Renal cortex interstitium (tissue), 15 donors: ENCODE data around the gene DCUN1D3. TPM values are rescaled to one million over a fixed set of nuclear protein-coding genes. Genes with fewer than 3 reads are reported as not detected.
"Not testable (repeated sequence)": the region's sequence is repeated elsewhere in the genome, so short reads cannot be mapped to it uniquely, and the experiment has no call there.

Experiments used
- DNase-seq, 11 donors: peaks; one replicate each; pipeline ENCODE4 v3.0.0-alpha.2; 2013; ENCODE audit warnings: low read depth in 9 of 11, low spot score in 4 of 11; ENCODE audit errors: extremely low read depth in 1 of 11
- long read RNA-seq, 16 experiments: transcript quantifications; one replicate each; lab custom pipeline, GENCODE V29; 2026
- polyA plus RNA-seq, 3 donors: library from polyadenylated mRNA; unstranded; fragments of 120-200 nt; gene quantifications; one replicate each; pipeline ENCODE4 v1.2.1, GENCODE V29; 2013; ENCODE audit not compliant: insufficient read length in 3 of 3

The DCUN1D3 gene
- polyA plus RNA-seq, result 10 to 100 TPM in 2 of 3 donors, 1 to 10 TPM in 1; 8.4 to 11.0 (median 10.5) TPM
- long read RNA-seq, donor 1, full-length matches to known transcripts, result 2 of 2 reads
- long read RNA-seq, donor 1, partial matches to known transcripts, result 0 of 2 reads
- long read RNA-seq, donor 1, other reads (novel, unspliced or antisense), result 0 of 2 reads
- long read RNA-seq, donor 2, full-length matches to known transcripts, result 1 of 10 reads
- long read RNA-seq, donor 2, partial matches to known transcripts, result 0 of 10 reads
- long read RNA-seq, donor 2, other reads (novel, unspliced or antisense), result 9 of 10 reads
- long read RNA-seq, donor 3, full-length matches to known transcripts, result 4 of 4 reads
- long read RNA-seq, donor 3, partial matches to known transcripts, result 0 of 4 reads
- long read RNA-seq, donor 3, other reads (novel, unspliced or antisense), result 0 of 4 reads
- long read RNA-seq, donor 4, result 0 reads
- long read RNA-seq, donor 5, result 0 reads
- long read RNA-seq, donor 6, full-length matches to known transcripts, result 5 of 17 reads
- long read RNA-seq, donor 6, partial matches to known transcripts, result 5 of 17 reads
- long read RNA-seq, donor 6, other reads (novel, unspliced or antisense), result 7 of 17 reads
- long read RNA-seq, donor 7, full-length matches to known transcripts, result 1 of 1 reads
- long read RNA-seq, donor 7, partial matches to known transcripts, result 0 of 1 reads
- long read RNA-seq, donor 7, other reads (novel, unspliced or antisense), result 0 of 1 reads
- long read RNA-seq, donor 8, result 0 reads
- long read RNA-seq, donor 9, result 0 reads
- long read RNA-seq, donor 10, full-length matches to known transcripts, result 3 of 3 reads
- long read RNA-seq, donor 10, partial matches to known transcripts, result 0 of 3 reads
- long read RNA-seq, donor 10, other reads (novel, unspliced or antisense), result 0 of 3 reads
- long read RNA-seq, donor 11, full-length matches to known transcripts, result 3 of 3 reads
- long read RNA-seq, donor 11, partial matches to known transcripts, result 0 of 3 reads
- long read RNA-seq, donor 11, other reads (novel, unspliced or antisense), result 0 of 3 reads
- long read RNA-seq, donor 12, full-length matches to known transcripts, result 1 of 1 reads
- long read RNA-seq, donor 12, partial matches to known transcripts, result 0 of 1 reads
- long read RNA-seq, donor 12, other reads (novel, unspliced or antisense), result 0 of 1 reads
- long read RNA-seq, donor 13, result 0 reads
- long read RNA-seq, donor 14, result 0 reads
- long read RNA-seq, donor 15, full-length matches to known transcripts, result 1 of 1 reads
- long read RNA-seq, donor 15, partial matches to known transcripts, result 0 of 1 reads
- long read RNA-seq, donor 15, other reads (novel, unspliced or antisense), result 0 of 1 reads
- long read RNA-seq, donor 16, full-length matches to known transcripts, result 2 of 2 reads
- long read RNA-seq, donor 16, partial matches to known transcripts, result 0 of 2 reads
- long read RNA-seq, donor 16, other reads (novel, unspliced or antisense), result 0 of 2 reads

GRCh38 chr16:20900299-20901067 lies at the start of gene DCUN1D3, which contains the start of gene LYRM1:
Gene DCUN1D3 (minus strand): TSS chr16:20900358. CDS start chr16:20862538, 37,820 bp downstream.
Gene LYRM1 (plus strand): TSS chr16:20900771. CDS start chr16:20915556, 14,785 bp downstream.
- peak; percentile 94 to 99 (median 97) for DNase-seq

DNA sequence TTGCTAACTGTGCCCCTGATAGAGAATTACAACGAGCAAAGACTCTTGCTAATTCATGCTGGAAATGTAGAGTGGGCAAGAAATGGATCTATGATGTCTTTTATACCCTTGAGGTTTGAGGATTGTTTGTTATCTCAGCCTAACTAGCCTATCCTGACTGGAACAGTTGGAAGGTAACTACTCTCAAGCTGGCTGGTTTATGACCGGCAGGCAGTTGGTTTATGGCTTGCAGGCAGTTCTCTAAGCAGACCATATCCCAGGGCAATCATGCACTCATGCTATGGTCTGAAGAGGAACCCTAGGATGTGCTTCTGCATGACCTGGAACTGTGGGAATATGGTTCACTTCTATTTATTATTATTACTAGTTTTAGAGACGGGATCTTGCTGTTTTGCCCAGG lies 49.5 kb upstream of the DCUN1D3 start:
- no peak for DNase-seq

GRCh38 chr16:20948444-20948843 lies 48.3 kb upstream of the DCUN1D3 start:
- no peak for DNase-seq

- DNase-seq, result no peak
Observed at GRCh38 chr16:20946015-20946629, 46.0 kb upstream of the DCUN1D3 start.

DNA sequence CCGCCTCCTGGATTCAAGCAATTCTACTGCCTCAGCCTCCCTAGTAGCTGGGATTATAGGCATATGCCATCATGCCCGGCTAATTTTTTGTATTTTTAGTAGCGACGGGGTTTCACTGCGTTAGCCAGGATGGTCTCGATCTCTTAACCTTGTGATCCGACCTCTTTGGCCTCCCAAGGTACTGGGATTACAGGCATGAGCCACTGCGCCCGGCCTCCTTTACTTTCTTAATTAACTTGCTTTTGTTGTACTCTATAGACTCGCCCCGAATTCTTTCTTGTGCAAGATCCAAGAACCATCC lies 45.4 kb upstream of the DCUN1D3 start:
- not testable (repeated sequence) for DNase-seq

DNA sequence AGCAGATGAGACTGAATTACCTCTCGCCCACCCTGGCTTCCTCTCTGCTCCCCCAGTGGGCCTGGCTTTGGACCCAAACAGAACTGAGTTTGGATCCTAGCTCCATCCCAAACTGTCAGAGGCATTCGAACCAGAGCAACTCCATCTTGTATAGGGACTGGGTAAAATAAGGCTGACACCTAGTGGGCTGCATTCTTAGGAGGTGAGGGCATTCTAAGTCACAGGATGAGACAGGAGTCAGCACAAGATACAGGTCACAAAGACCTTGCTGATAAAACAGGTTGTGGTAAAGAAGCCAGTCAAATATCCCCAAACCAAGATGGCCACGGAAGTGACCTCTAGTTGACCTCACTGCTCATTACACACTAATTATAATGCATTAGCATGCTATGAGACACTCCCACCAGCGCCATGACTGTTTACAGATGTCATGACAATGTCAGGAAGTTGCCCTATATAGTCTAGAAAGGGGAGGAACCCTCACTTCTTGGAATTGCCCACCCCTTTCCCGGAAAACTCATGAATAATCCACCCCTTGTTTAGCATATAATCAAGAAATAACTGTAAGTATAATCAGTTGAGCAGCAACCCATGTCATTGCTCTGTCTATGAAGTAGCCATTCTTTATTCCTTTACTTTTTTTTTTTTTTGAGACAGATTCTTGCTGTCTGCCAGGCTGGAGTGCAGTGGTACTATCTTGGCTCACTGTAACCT lies 44.9 kb upstream of the DCUN1D3 start:
- DNase-seq, result no peak

GRCh38 chr16:20942256-20942655 lies 42.1 kb upstream of the DCUN1D3 start:
- no peak for DNase-seq

- DNase-seq, result no peak
Observed at GRCh38 chr16:20941636-20941926, 41.4 kb upstream of the DCUN1D3 start.

GRCh38 chr16:20940871-20941635 lies 40.9 kb upstream of the DCUN1D3 start:
- DNase-seq, result no peak

DNA sequence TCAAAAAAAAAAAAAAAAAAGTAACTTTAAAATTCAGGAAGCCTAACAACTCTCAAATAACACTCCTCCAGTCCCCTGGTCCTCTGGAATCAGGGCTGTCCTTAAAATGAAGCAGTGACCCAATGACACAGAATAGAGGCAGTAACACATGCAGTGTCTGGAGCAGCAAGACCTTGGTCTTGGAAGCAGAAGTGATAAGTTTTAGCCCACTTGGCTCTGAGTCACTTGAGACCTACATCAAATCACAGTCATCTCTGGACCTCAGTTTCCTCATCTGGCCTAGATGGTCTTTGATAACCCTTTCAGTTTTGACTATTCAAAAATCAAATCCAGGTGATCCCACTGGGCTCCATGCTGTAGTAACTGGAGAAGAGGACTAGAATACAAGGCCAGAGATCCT lies 39.5 kb upstream of the DCUN1D3 start:
- no peak for DNase-seq

- no peak for DNase-seq
Observed at GRCh38 chr16:20938426-20938825, 38.3 kb upstream of the DCUN1D3 start.

GRCh38 chr16:20937736-20938135 lies 37.6 kb upstream of the DCUN1D3 start:
- DNase-seq, result no peak

DNA sequence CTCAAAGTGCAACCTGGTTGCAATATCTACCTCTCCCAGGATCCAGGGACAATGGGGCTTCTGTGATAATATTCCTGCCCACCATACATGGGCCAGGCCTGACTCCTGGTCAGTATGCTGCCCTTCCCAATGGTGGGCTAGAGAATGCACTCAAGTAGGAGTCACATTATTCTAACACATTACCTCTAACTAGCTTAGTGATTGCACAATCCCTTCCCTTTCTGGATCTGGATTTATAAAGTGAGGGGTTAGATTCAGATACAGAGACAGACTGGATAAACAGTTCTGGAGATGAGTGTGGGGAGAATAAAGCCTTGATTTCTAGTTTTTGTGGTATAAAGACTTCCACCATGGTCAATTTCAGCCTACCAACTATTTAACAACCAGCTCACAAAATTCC lies 33.4 kb upstream of the DCUN1D3 start:
- DNase-seq, result no peak

- no peak for DNase-seq
Observed at GRCh38 chr16:20931066-20931600, 31.0 kb upstream of the DCUN1D3 start.

GRCh38 chr16:20930365-20930690 lies 30.2 kb upstream of the DCUN1D3 start:
- DNase-seq, result no peak

DNA sequence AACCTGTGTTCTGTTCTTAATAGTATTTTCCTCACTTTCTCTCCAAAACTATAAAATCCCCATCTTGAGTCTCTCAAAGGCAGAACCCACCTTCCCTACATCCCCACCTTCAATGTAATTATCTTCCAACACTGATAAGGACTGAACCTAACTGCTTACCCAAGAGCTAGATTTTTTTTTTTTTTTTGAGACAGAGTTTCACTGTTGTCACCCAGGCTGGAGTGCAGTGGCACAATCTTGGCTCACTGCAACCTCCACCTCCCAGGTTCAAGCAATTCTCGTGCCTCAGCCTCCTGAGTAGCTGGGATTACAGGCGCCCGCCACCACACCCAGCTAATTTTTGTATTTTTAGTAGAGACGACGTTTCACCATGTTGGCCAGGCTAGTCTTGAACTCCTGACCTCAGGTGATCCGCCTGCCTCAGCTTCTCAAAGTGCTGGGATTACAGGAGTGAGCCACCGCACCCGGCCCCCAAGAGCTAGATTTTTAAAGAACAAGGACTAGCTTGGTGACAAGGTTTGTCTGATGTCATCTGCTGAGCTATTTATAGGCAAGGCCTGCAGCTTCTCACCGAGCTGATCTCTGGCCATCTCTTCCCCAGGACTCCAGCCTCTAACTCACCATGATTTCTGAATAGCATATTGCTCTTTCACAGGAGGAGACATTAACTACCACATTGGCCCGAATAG lies 29.7 kb upstream of the DCUN1D3 start:
- not testable (repeated sequence) for DNase-seq
